H1 (cell line): ENCODE data around the gene UCKL1. TPM values are rescaled to one million over a fixed set of nuclear protein-coding genes. Genes with fewer than 3 reads are reported as not detected.

Source experiments
- CTCF ChIA-PET: fragments of 300-600 bp; sonication (Branson Sonifier 250); formaldehyde crosslinking; loops from one replicate; lab custom pipeline; 2021; ENCODE audit not compliant: partially characterized antibody; lab: Charles Lee
- POLR2A ChIA-PET: fragments of 300-600 bp; sonication (Branson Sonifier 250); formaldehyde crosslinking; loops from one replicate; lab custom pipeline; 2021; ENCODE audit warnings: inconsistent platforms; ENCODE audit not compliant: partially characterized antibody; lab: Charles Lee
- DNase-seq, 2 experiments: peaks; one replicate each; pipeline versions ENCODE4 v3.0.0 to v3.0.0-alpha.2; 2010 to 2022; ENCODE audit warnings: low spot score in 2 of 2, low read depth in 1 of 2, mixed read lengths in 1 of 2
- FAIRE-seq: peaks from 2 replicates; lab custom pipeline; 2011; peaks lifted over from hg19 to GRCh38; lab: Jason Lieb, UNC
- H2AFZ ChIP-seq: 2 replicates; pipeline ENCODE4 v1.8.1; 2012; ENCODE audit warnings: low read length, inconsistent platforms
- H2AK5ac ChIP-seq: 2 replicates; pipeline ENCODE4 v1.6.1; 2013; ENCODE audit warnings: low read depth, low read length
- H2BK120ac ChIP-seq: replicated peaks from 2 replicates; pipeline ENCODE3; 2013; ENCODE audit warnings: low read depth, low read length, inconsistent platforms
- H2BK12ac ChIP-seq: 2 replicates; pipeline ENCODE4 v1.6.1; 2013; ENCODE audit warnings: low read depth, low read length
- H2BK15ac ChIP-seq: 2 replicates; pipeline ENCODE4 v1.6.1; 2013; ENCODE audit warnings: low read length
- H2BK20ac ChIP-seq: 2 replicates; pipeline ENCODE4 v1.6.1; 2013; ENCODE audit warnings: low read length
- H2BK5ac ChIP-seq: 2 replicates; pipeline ENCODE4 v1.6.1; 2013; ENCODE audit warnings: low read depth, low read length
- H3K14ac ChIP-seq: 2 replicates; pipeline ENCODE4 v1.6.1; 2013; ENCODE audit warnings: inconsistent platforms; ENCODE audit not compliant: insufficient read length
- H3K18ac ChIP-seq: 2 replicates; pipeline ENCODE4 v1.6.1; 2013; ENCODE audit warnings: low read length; ENCODE audit errors: extremely low read depth
- H3K23ac ChIP-seq: 2 replicates; pipeline ENCODE4 v1.6.1; 2013; ENCODE audit warnings: inconsistent platforms; ENCODE audit not compliant: insufficient read length
- H3K23me2 ChIP-seq: 2 replicates; pipeline ENCODE4 v1.6.1; 2013; ENCODE audit warnings: low read depth, low read length
- H3K27ac ChIP-seq: 2 replicates; pipeline ENCODE4 v1.6.1; 2011; ENCODE audit warnings: low read depth, low read length, inconsistent platforms
- H3K27me3 ChIP-seq, 4 experiments: replicated peaks in 1 of 4; 1 replicate in 1 of 4; 2 replicates in 3 of 4; pipeline versions ENCODE4 v1.6.1 to v1.8.1; 2011 to 2013; ENCODE audit warnings: low read length in 3 of 4, mild to moderate bottlenecking in 3 of 4, inconsistent platforms in 2 of 4, mixed read lengths in 2 of 4, moderate library complexity in 1 of 4; ENCODE audit not compliant: control insufficient read depth in 3 of 4, insufficient read depth in 3 of 4; ENCODE audit errors: extremely low read depth in 1 of 4
- H3K36me3 ChIP-seq, 4 experiments: 2 replicates each; pipeline versions ENCODE4 v1.6.1 to v1.8.1; 2011 to 2013; ENCODE audit warnings: mild to moderate bottlenecking in 4 of 4, low read length in 3 of 4, moderate library complexity in 2 of 4, control low read depth in 1 of 4, inconsistent platforms in 1 of 4; ENCODE audit not compliant: insufficient read depth in 4 of 4, control insufficient read depth in 2 of 4
- H3K4ac ChIP-seq: replicated peaks from 2 replicates; pipeline ENCODE3; 2013; ENCODE audit warnings: low read length, low read depth, mixed read lengths, inconsistent platforms; ENCODE audit not compliant: insufficient read length
- H3K4me1 ChIP-seq, 4 experiments: replicated peaks in 1 of 4; 1 replicate in 1 of 4; 2 replicates in 3 of 4; pipeline versions ENCODE4 v1.6.1 to v1.8.1; 2011 to 2013; ENCODE audit warnings: low read length in 3 of 4, inconsistent platforms in 2 of 4, mixed read lengths in 1 of 4; ENCODE audit not compliant: insufficient read depth in 4 of 4, control insufficient read depth in 3 of 4
- H3K4me2 ChIP-seq, 2 experiments: 2 replicates each; pipeline versions ENCODE4 v1.6.1 to v1.8.1; 2011 to 2013; ENCODE audit warnings: low read depth in 2 of 2, low read length in 2 of 2, control low read depth in 1 of 2, inconsistent platforms in 1 of 2, mild to moderate bottlenecking in 1 of 2; ENCODE audit not compliant: insufficient read depth in 1 of 2
- H3K4me3 ChIP-seq, 4 experiments: fragments of 200-600, 300-600 bp in 1 of 4; sonication (generic), shearing (Covaris generic), sonication (Bioruptor Twin) in 1 of 4; 2 replicates each; pipeline versions ENCODE4 v1.5.1 to v1.8.1; 2011 to 2016; ENCODE audit warnings: low read length in 4 of 4, low read depth in 3 of 4, control low read depth in 2 of 4, inconsistent platforms in 2 of 4, mild to moderate bottlenecking in 2 of 4, mixed read lengths in 1 of 4, moderate library complexity in 1 of 4; ENCODE audit not compliant: insufficient read depth in 2 of 4; ENCODE audit errors: extremely low read depth in 1 of 4
- H3K56ac ChIP-seq: replicated peaks from 2 replicates; pipeline ENCODE3; 2013; ENCODE audit warnings: low read depth, mild to moderate bottlenecking, mixed read lengths, low read length, inconsistent platforms; ENCODE audit not compliant: insufficient read length
- H3K79me1 ChIP-seq: 2 replicates; pipeline ENCODE4 v1.6.1; 2013; ENCODE audit warnings: low read depth, low read length, control low read depth
- H3K79me2 ChIP-seq, 2 experiments: 2 replicates each; pipeline versions ENCODE4 v1.6.1 to v1.8.1; 2012 to 2013; ENCODE audit warnings: low read length in 2 of 2, mild to moderate bottlenecking in 2 of 2, inconsistent platforms in 1 of 2; ENCODE audit not compliant: insufficient read depth in 2 of 2, control insufficient read depth in 1 of 2
- H3K9ac ChIP-seq, 4 experiments: replicated peaks in 1 of 4; 1 replicate in 1 of 4; 2 replicates in 3 of 4; pipeline versions ENCODE4 v1.6.1 to v1.8.1; 2011 to 2013; ENCODE audit warnings: low read depth in 3 of 4, low read length in 3 of 4, control low read depth in 2 of 4, mild to moderate bottlenecking in 2 of 4, moderate library complexity in 2 of 4, inconsistent platforms in 1 of 4; ENCODE audit errors: extremely low read depth in 1 of 4
- H3K9me3 ChIP-seq, 2 experiments: 2 replicates each; pipeline versions ENCODE4 v1.6.1 to v1.8.1; 2012 to 2013; ENCODE audit warnings: mild to moderate bottlenecking in 2 of 2, moderate library complexity in 2 of 2, control low read depth in 1 of 2, inconsistent platforms in 1 of 2, low read depth in 1 of 2, low read length in 1 of 2, mixed read lengths in 1 of 2; ENCODE audit not compliant: insufficient read depth in 2 of 2
- H4K20me1 ChIP-seq, 2 experiments: replicated peaks in 1 of 2; 2 replicates each; pipeline versions ENCODE3 to v1.8.1; 2011 to 2013; ENCODE audit warnings: inconsistent platforms in 2 of 2, low read length in 2 of 2, mild to moderate bottlenecking in 1 of 2; ENCODE audit not compliant: insufficient read depth in 2 of 2, control insufficient read depth in 1 of 2
- H4K5ac ChIP-seq: 2 replicates; pipeline ENCODE4 v1.6.1; 2013; ENCODE audit warnings: low read length, low read depth, mixed read lengths, inconsistent platforms; ENCODE audit not compliant: insufficient read length
- H4K8ac ChIP-seq: 2 replicates; pipeline ENCODE4 v1.8.0; 2013; ENCODE audit warnings: mild to moderate bottlenecking, moderate library complexity, low read length, inconsistent platforms; ENCODE audit not compliant: insufficient read depth; ENCODE audit errors: extremely low read depth
- H4K91ac ChIP-seq: replicated peaks from 2 replicates; pipeline ENCODE3; 2013; ENCODE audit warnings: low read length, mixed read lengths, inconsistent platforms; ENCODE audit not compliant: insufficient read length
- ASH2L ChIP-seq: fragments of 200-600, 300-600 bp; sonication (generic); IDR thresholded peaks from one replicate; pipeline ENCODE4 v1.7.1; 2017; ENCODE audit warnings: low read length
- CBX5 ChIP-seq: fragments of 300-800, 300-1000 bp; sonication (generic); IDR thresholded peaks from 2 replicates; pipeline ENCODE4 v1.7.1; 2016; ENCODE audit warnings: antibody characterized with exemption, low read length, low read depth
- CBX8 ChIP-seq: fragments of 300-800, 300-1000 bp; sonication (generic); IDR thresholded peaks from 2 replicates; pipeline ENCODE4 v1.7.1; 2016; ENCODE audit warnings: low read depth, low read length, borderline replicate concordance
- EGR1 ChIP-seq: IDR thresholded peaks from 2 replicates; pipeline ENCODE4 v1.6.1; 2011; ENCODE audit warnings: low read depth, low read length, borderline replicate concordance
- EP300 ChIP-seq, 2 experiments: IDR thresholded peaks; 1 replicate in 1 of 2; 2 replicates in 1 of 2; pipeline ENCODE4 v1.6.1; 2011 to 2012; ENCODE audit warnings: low read depth in 2 of 2, low read length in 2 of 2, mild to moderate bottlenecking in 2 of 2, borderline replicate concordance in 1 of 2, inconsistent platforms in 1 of 2, moderate library complexity in 1 of 2
- JUN ChIP-seq: IDR thresholded peaks from 2 replicates; pipeline ENCODE4 v1.6.1; 2011; ENCODE audit warnings: low read depth, mild to moderate bottlenecking, improper control_type of control experiment, low read length
- KDM1A ChIP-seq: fragments of 200-600, 300-600 bp; sonication (generic); IDR thresholded peaks from 2 replicates; pipeline ENCODE4 v1.7.1; 2016; ENCODE audit warnings: mild to moderate bottlenecking, low read length, borderline replicate concordance
- POU5F1 ChIP-seq: IDR thresholded peaks from 2 replicates; pipeline ENCODE4 v1.6.1; 2011; ENCODE audit warnings: low read depth, mild to moderate bottlenecking, low read length, moderate library complexity
- RXRA ChIP-seq: IDR thresholded peaks from 2 replicates; pipeline ENCODE4 v1.6.1; 2011; ENCODE audit warnings: low read depth, mild to moderate bottlenecking, low read length, moderate library complexity; ENCODE audit not compliant: insufficient read depth
- SIRT6 ChIP-seq: IDR thresholded peaks from one replicate; pipeline ENCODE4 v1.7.1; 2012; ENCODE audit warnings: low read length, inconsistent platforms
- SP2 ChIP-seq: IDR thresholded peaks from 2 replicates; pipeline ENCODE4 v1.6.1; 2012; ENCODE audit warnings: mild to moderate bottlenecking, low read length, inconsistent platforms
- SP4 ChIP-seq: IDR thresholded peaks from 2 replicates; pipeline ENCODE4 v1.6.1; 2012; ENCODE audit warnings: low read length, inconsistent platforms
- SUZ12 ChIP-seq: fragments of 200-600 bp; sonication (generic); IDR thresholded peaks from 2 replicates; pipeline ENCODE4 v1.6.1; 2012; ENCODE audit warnings: mild to moderate bottlenecking, inconsistent platforms, low read length, moderate library complexity, mixed read lengths
- TAF7 ChIP-seq: optimal IDR thresholded peaks from 2 replicates; pipeline ENCODE3; 2011; ENCODE audit warnings: low read depth, mild to moderate bottlenecking, inconsistent platforms, low read length, moderate library complexity, borderline replicate concordance
- TEAD4 ChIP-seq: IDR thresholded peaks from 2 replicates; pipeline ENCODE4 v1.6.1; 2012; ENCODE audit warnings: low read depth, low read length, inconsistent platforms, mixed read lengths
- WGBS, 2 experiments: shearing (Covaris generic) in 1 of 2; methylation state at CpG; one replicate each; pipeline versions ENCODE4 v1.1.6 to v1.1.7; 2013 to 2015; ENCODE audit warnings: low lambda C conversion rate in 2 of 2, mixed read lengths in 2 of 2, inconsistent platforms in 1 of 2, low coverage in 1 of 2, missing lambda C conversion rate in 1 of 2; ENCODE audit not compliant: insufficient replicate concordance in 2 of 2, insufficient coverage in 1 of 2, insufficient read length in 1 of 2; ENCODE audit errors: extremely low coverage in 1 of 2, missing lambda C conversion rate in 1 of 2; 5-methylcytosine and 5-hydroxymethylcytosine counted together
- polyA plus RNA-seq, 7 experiments: library from polyadenylated mRNA; depleted of rRNA in 3 of 7; stranded (reverse) in 5 of 7; unstranded in 2 of 7; fragments of >200 nt in 5 of 7; fragments of 200-250 nt in 2 of 7; gene quantifications; 1 replicate in 5 of 7; 2 replicates in 1 of 7; 4 replicates in 1 of 7; pipeline versions ENCODE4 v1.2.1 to v1.2.3, GENCODE V29; 2011 to 2013; ENCODE audit warnings: missing spikeins in 2 of 7, mixed read lengths in 2 of 7
- total RNA-seq: library from RNA; stranded (reverse); fragmentation: NEBNext Ultra II Directional; extraction: Animal tissue kit (Norgen Biotek cat#: 25700); gene quantifications from 2 replicates; pipeline ENCODE4 v1.2.1, GENCODE V29; 2021

The UCKL1 gene
- total and polyA plus RNA-seq, 2 of the 8 experiments (the other 6 are each of a cell fraction or from before 2014, with no cell fraction given), result 36.5 to 91.2 TPM

DNA sequence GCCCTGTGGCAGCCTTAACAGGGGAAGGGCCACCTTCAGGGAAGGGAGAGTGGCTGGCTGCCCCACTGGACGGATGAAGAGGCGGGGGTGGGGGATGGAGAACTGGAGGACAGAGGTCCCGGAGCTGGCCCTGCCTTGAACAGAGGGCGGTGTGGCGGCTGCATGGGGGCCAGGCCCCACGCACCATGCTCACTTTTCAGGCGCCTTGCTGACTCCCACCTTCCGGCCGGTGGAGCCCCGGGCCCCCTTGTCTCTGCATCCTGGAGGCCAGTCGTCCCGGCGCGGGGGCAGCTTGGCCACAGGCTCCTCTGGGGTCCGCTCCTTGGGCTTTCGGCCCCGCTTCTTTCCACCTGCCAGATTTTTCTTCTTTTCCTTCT is 3.5 kb upstream of the UCKL1 start:
- Histone ChIP-seq H3K4me3 (no peak overlapping the region), H2BK120ac (no peak overlapping the region), H2BK5ac (0 out of 2 replicates have a peak overlapping the region, but pooled peaks have one; percentile 58), H4K8ac (no peak overlapping the region), H3K9me3 (peaks cover 15 to 24% of the 10 kb centered on the region in 2 experiments), H2BK15ac (no peak overlapping the region), H4K91ac (no peak overlapping the region), H4K5ac (no peak overlapping the region), H4K20me1 (peaks cover 2 to 3% of the 10 kb centered on the region in 2 experiments), H3K23me2 (peaks cover 8% of the 10 kb centered on the region; the same call in 1 of the 2 replicates), H3K4me1 (peaks cover 0 to 19% (median 12%) of the 10 kb centered on the region in 4 experiments; a peak in 6 of 7 replicates), H3K79me2 (peaks cover 2 to 11% of the 10 kb centered on the region in 2 experiments; a peak in 3 of 4 replicates), H3K23ac (no peak overlapping the region), H3K4me2 (0 out of 4 replicates have a peak overlapping the region, but pooled peaks of 1 of the 2 experiments have one; percentile 61), H3K36me3 (peaks cover 15 to 43% (median 32%) of the 10 kb centered on the region in 4 experiments; a peak in 6 of 8 replicates), H3K4ac (no peak overlapping the region), H3K27me3 (no peaks in the 10 kb centered on the region), H3K27ac (no peak overlapping the region), H3K18ac (no peak overlapping the region), H2AK5ac (no peak overlapping the region), H3K79me1 (peaks cover 2% of the 10 kb centered on the region), H2BK12ac (no peak overlapping the region), H3K9ac (no peak overlapping the region), H2AFZ (no peak overlapping the region), H3K56ac (no peak overlapping the region), H3K14ac (no peak overlapping the region), H2BK20ac (no peak overlapping the region)
- FAIRE-seq (no peak), DNase-seq (no peak)
- ChIA-PET POLR2A (interaction anchor here (1.4 to 2.0 kb wide), 2 partner anchors 8 to 20 kb away, joined by 5 to 11 read pairs; no protein-coding TSS in a partner anchor), CTCF (interaction anchor here (1.2 to 3.7 kb wide), 2 partner anchors 14 to 51 kb away, joined by 4 to 13 read pairs; no protein-coding TSS in a partner anchor)
- 86% methylated on average over 12 of the region's 17 CpGs; no CpG with 5 or more reads in 1 of the 2 experiments for WGBS, 2 experiments
- no peak for TF ChIP-seq EGR1
- TF ChIP-seq CBX8, result no peak
- no peak for TF ChIP-seq SUZ12
- no peak for TF ChIP-seq CBX5
- no peak for TF ChIP-seq EP300 (IDR thresholded peaks at IDR 0.05; ENCODE audit: borderline replicate concordance in 1 of 2, low read depth in 2 of 2, low read length in 2 of 2)
- TF ChIP-seq TEAD4, result no peak
- TF ChIP-seq SP2, result no peak
- TF ChIP-seq SIRT6, result no peak
- no peak for TF ChIP-seq TAF7
- no peak for TF ChIP-seq KDM1A
- no peak for TF ChIP-seq POU5F1
- no peak for TF ChIP-seq RXRA
- TF ChIP-seq JUN, result no peak
- TF ChIP-seq SP4, result no peak
- no peak for TF ChIP-seq ASH2L
